IPS-20b (cell line): Measurements from ENCODE around the gene TCEA2.

ENCODE experiments used
- H3K27ac ChIP-seq: one replicate; pipeline ENCODE4 v1.5.1; 2013; ENCODE audit warnings: low read length
- H3K27me3 ChIP-seq: 2 replicates; pipeline ENCODE4 v1.6.1; 2013; ENCODE audit warnings: mild to moderate bottlenecking, low read length, inconsistent platforms; ENCODE audit not compliant: insufficient read depth
- H3K36me3 ChIP-seq: 2 replicates; pipeline ENCODE4 v1.6.1; 2013; ENCODE audit warnings: low read depth, mild to moderate bottlenecking, inconsistent platforms, low read length, moderate library complexity; ENCODE audit not compliant: insufficient read depth
- H3K4me1 ChIP-seq: 2 replicates; pipeline ENCODE4 v1.6.1; 2013; ENCODE audit warnings: mild to moderate bottlenecking, control low read depth, inconsistent platforms, low read length, moderate library complexity; ENCODE audit not compliant: insufficient read depth
- H3K4me3 ChIP-seq: 2 replicates; pipeline ENCODE4 v1.5.1; 2013; ENCODE audit warnings: mild to moderate bottlenecking, low read length, inconsistent platforms
- H3K9ac ChIP-seq: 2 replicates; pipeline ENCODE4 v1.6.1; 2013; ENCODE audit warnings: low read depth, mild to moderate bottlenecking, inconsistent platforms, low read length, moderate library complexity
- H3K9me3 ChIP-seq: 2 replicates; pipeline ENCODE4 v1.6.1; 2013; ENCODE audit warnings: mild to moderate bottlenecking, low read depth, low read length, inconsistent platforms; ENCODE audit not compliant: insufficient read depth

Gene TCEA2

GRCh38 chr20:64029293-64030117 lies 33.5 kb upstream of the TCEA2 start:
- Histone ChIP-seq H3K9me3 (no peaks in the 10 kb centered on the region), H3K27me3 (no peaks in the 10 kb centered on the region), H3K36me3 (peaks cover 81% of the 10 kb centered on the region), H3K4me1 (no peaks in the 10 kb centered on the region), H3K4me3 (no peak overlapping the region), H3K9ac (no peak overlapping the region), H3K27ac (no peak overlapping the region)

GRCh38 chr20:64030371-64031134 lies 32.4 kb upstream of the TCEA2 start:
- H3K9ac ChIP-seq = no peak overlapping the region
- H3K4me1 ChIP-seq = 0 out of 2 replicates have a peak, but pooled peaks cover 3% of the 10 kb centered on the region
- no peaks in the 10 kb centered on the region for H3K27me3 ChIP-seq
- no peak overlapping the region for H3K27ac ChIP-seq
- H3K36me3 ChIP-seq = peaks cover 70% of the 10 kb centered on the region
- no peak overlapping the region for H3K4me3 ChIP-seq
- no peaks in the 10 kb centered on the region for H3K9me3 ChIP-seq

GRCh38 chr20:64031822-64032314 lies 31.1 kb upstream of the TCEA2 start:
- Histone ChIP-seq H3K4me3 (no peak overlapping the region), H3K27ac (no peak overlapping the region), H3K36me3 (peaks cover 58% of the 10 kb centered on the region), H3K9ac (no peak overlapping the region), H3K9me3 (no peaks in the 10 kb centered on the region), H3K4me1 (peaks cover 4% of the 10 kb centered on the region; the same call in 1 of the 2 replicates), H3K27me3 (peaks cover 7% of the 10 kb centered on the region; the same call in 1 of the 2 replicates)

- H3K4me3 ChIP-seq = no peak overlapping the region
- no peak overlapping the region for H3K27ac ChIP-seq
- H3K9ac ChIP-seq = no peak overlapping the region
- peaks cover 4% of the 10 kb centered on the region; the same call in 1 of the 2 replicates for H3K4me1 ChIP-seq
- H3K9me3 ChIP-seq = no peaks in the 10 kb centered on the region
- H3K36me3 ChIP-seq = peaks cover 47% of the 10 kb centered on the region
- peaks cover 18% of the 10 kb centered on the region for H3K27me3 ChIP-seq
Observed at GRCh38 chr20:64032706-64033624, 30.0 kb upstream of the TCEA2 start.

- peaks cover 37% of the 10 kb centered on the region for H3K36me3 ChIP-seq
- no peak overlapping the region for H3K9ac ChIP-seq
- peaks cover 29% of the 10 kb centered on the region for H3K27me3 ChIP-seq
- H3K4me3 ChIP-seq = no peak overlapping the region
- H3K27ac ChIP-seq = no peak overlapping the region
- peaks cover 4% of the 10 kb centered on the region; the same call in 1 of the 2 replicates for H3K4me1 ChIP-seq
- H3K9me3 ChIP-seq = no peaks in the 10 kb centered on the region
Observed at GRCh38 chr20:64033981-64034493, 29.0 kb upstream of the TCEA2 start.

GRCh38 chr20:64035066-64035932 lies 27.7 kb upstream of the TCEA2 start:
- H3K9ac ChIP-seq = no peak overlapping the region
- peaks cover 24% of the 10 kb centered on the region for H3K36me3 ChIP-seq
- no peak overlapping the region for H3K27ac ChIP-seq
- peaks cover 41% of the 10 kb centered on the region for H3K27me3 ChIP-seq
- H3K4me1 ChIP-seq = peaks cover 4% of the 10 kb centered on the region; the same call in 1 of the 2 replicates
- H3K9me3 ChIP-seq = no peaks in the 10 kb centered on the region
- no peak overlapping the region for H3K4me3 ChIP-seq

GRCh38 chr20:64035933-64036345 lies 27.1 kb upstream of the TCEA2 start, which contains the start of gene C20orf204:
Gene C20orf204 (plus strand): TSS chr20:64036182. CDS start chr20:64036324, 142 bp downstream.
- no peak within 1 kb of the TSS for H3K4me3 ChIP-seq
- peaks cover 48% of the 10 kb centered on the region for H3K27me3 ChIP-seq
- no peak within 1 kb of the TSS for H3K27ac ChIP-seq
- peaks cover 18% of the 10 kb centered on the region for H3K36me3 ChIP-seq
- peaks cover 4% of the 10 kb centered on the region; the same call in 1 of the 2 replicates for H3K4me1 ChIP-seq
- no peaks in the 10 kb centered on the region for H3K9me3 ChIP-seq
- no peak within 1 kb of the TSS for H3K9ac ChIP-seq

- no peaks in the 10 kb centered on the region for H3K9me3 ChIP-seq
- peaks cover 54% of the 10 kb centered on the region for H3K27me3 ChIP-seq
- no peak overlapping the region for H3K9ac ChIP-seq
- H3K27ac ChIP-seq = no peak overlapping the region
- H3K4me1 ChIP-seq = peaks cover 4% of the 10 kb centered on the region; the same call in 1 of the 2 replicates
- no peak overlapping the region for H3K4me3 ChIP-seq
- H3K36me3 ChIP-seq = peaks cover 14% of the 10 kb centered on the region
Observed at GRCh38 chr20:64036346-64037198, 26.4 kb upstream of the TCEA2 start.

- Histone ChIP-seq H3K27me3 (peaks cover 60% of the 10 kb centered on the region), H3K4me1 (peaks cover 4% of the 10 kb centered on the region; the same call in 1 of the 2 replicates), H3K9ac (no peak overlapping the region), H3K36me3 (peaks cover 8% of the 10 kb centered on the region), H3K27ac (no peak overlapping the region), H3K9me3 (no peaks in the 10 kb centered on the region), H3K4me3 (no peak overlapping the region)
Observed at GRCh38 chr20:64037199-64037497, 25.9 kb upstream of the TCEA2 start.
